GM23338 (cell line): Measurements from ENCODE around the gene TSC22D2.

Experiments
- CTCF ChIP-seq, 2 experiments: fragments of 200-600 bp in 1 of 2; sonication (generic) in 1 of 2; conservative IDR thresholded peaks; 2 replicates each; pipeline versions ENCODE4 v1.5.1 to v1.6.1; 2016 to 2017; ENCODE audit warnings: antibody characterized with exemption in 2 of 2, low read depth in 2 of 2, mild to moderate bottlenecking in 2 of 2, moderate library complexity in 1 of 2
- EZH2 ChIP-seq: fragments of 200-600 bp; sonication (generic); IDR thresholded peaks from one replicate; pipeline ENCODE4 v1.8.0; 2017; ENCODE audit warnings: antibody characterized with exemption, mild to moderate bottlenecking, low read depth; ENCODE audit not compliant: unreplicated experiment
- EZH2phosphoT487 ChIP-seq: fragments of 200-600 bp; sonication (generic); IDR thresholded peaks from one replicate; pipeline ENCODE4 v1.8.1; 2018; ENCODE audit warnings: antibody characterized with exemption; ENCODE audit not compliant: unreplicated experiment
- JUNB ChIP-seq: IDR thresholded peaks from one replicate; pipeline ENCODE4 v1.6.1; 2016; ENCODE audit warnings: antibody characterized with exemption; ENCODE audit not compliant: unreplicated experiment
- POLR2AphosphoS5 ChIP-seq: IDR thresholded peaks from 2 replicates; pipeline ENCODE4 v1.6.1; 2016; ENCODE audit warnings: antibody characterized with exemption, low read depth
- REST ChIP-seq: IDR thresholded peaks from one replicate; pipeline ENCODE4 v1.6.1; 2018; ENCODE audit warnings: antibody characterized with exemption; ENCODE audit not compliant: unreplicated experiment
- STAT1 ChIP-seq: IDR thresholded peaks from one replicate; pipeline ENCODE4 v1.6.1; 2016; ENCODE audit warnings: antibody characterized with exemption; ENCODE audit not compliant: unreplicated experiment

DNA sequence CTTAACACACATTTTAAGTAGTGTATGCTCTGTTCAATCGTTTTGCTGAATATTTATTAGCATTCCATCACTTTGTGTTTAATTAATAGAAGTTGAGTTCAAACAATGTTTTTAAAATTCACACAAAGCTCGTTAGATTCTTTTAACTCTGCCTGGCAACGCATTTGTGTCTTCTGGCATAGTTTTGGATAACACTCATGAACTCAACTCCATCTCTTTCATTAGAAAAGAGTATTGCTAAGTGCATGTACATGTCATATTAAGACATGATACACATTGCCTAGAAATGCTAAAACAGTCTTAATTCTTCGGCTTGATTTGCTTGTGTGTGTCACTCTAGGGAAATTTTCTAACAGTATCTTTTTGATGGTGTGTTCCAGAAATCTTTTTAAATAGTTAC lies 15.7 kb downstream of the TSC22D2 start:
- no peak for TF ChIP-seq REST
- TF ChIP-seq CTCF (conservative IDR thresholded peaks at IDR 0.05; ENCODE audit: low read depth in 2 of 2) = no peak
- TF ChIP-seq EZH2 = no peak
- no peak for TF ChIP-seq POLR2AphosphoS5
- no peak for TF ChIP-seq EZH2phosphoT487
- no peak for TF ChIP-seq JUNB
- no peak for TF ChIP-seq STAT1
